ENCODE results near the gene PAX7.

The PAX7 gene

GRCh38 chr1:18700530-18700929 lies 69.9 kb downstream of the PAX7 start:
- H3K36me3 ChIP-seq = no peaks in the 10 kb centered on the region
- no peaks in the 10 kb centered on the region for H3K9me3 ChIP-seq
- no peak overlapping the region for H3K27ac ChIP-seq
- no peak for TF ChIP-seq CTCF (IDR thresholded peaks at IDR 0.05)
- no peak overlapping the region for H3K4me3 ChIP-seq (ENCODE audit: low read depth in 1 of 2, low read length in 1 of 2)
- peaks cover 79% of the 10 kb centered on the region for H3K27me3 ChIP-seq
- H3K4me1 ChIP-seq (ENCODE audit: control insufficient read depth in 1 of 2, insufficient read depth in 1 of 2, low read depth in 1 of 2, low read length in 1 of 2) = no peaks in the 10 kb centered on the region

GRCh38 chr1:18701183-18701582 lies 70.5 kb downstream of the PAX7 start:
- Histone ChIP-seq H3K4me3 (ENCODE audit: low read depth in 1 of 2, low read length in 1 of 2) (no peak overlapping the region), H3K36me3 (no peaks in the 10 kb centered on the region), H3K4me1 (ENCODE audit: control insufficient read depth in 1 of 2, insufficient read depth in 1 of 2, low read depth in 1 of 2, low read length in 1 of 2) (no peaks in the 10 kb centered on the region), H3K27me3 (peaks cover 82% of the 10 kb centered on the region), H3K27ac (no peak overlapping the region), H3K9me3 (no peaks in the 10 kb centered on the region)
- TF ChIP-seq CTCF (IDR thresholded peaks at IDR 0.05) = no peak

GRCh38 chr1:18703041-18703621 lies 72.5 kb downstream of the PAX7 start:
- H3K4me3 ChIP-seq (ENCODE audit: low read depth in 1 of 2, low read length in 1 of 2) = no peak overlapping the region
- no peak for TF ChIP-seq CTCF (IDR thresholded peaks at IDR 0.05)
- no peaks in the 10 kb centered on the region for H3K4me1 ChIP-seq (ENCODE audit: control insufficient read depth in 1 of 2, insufficient read depth in 1 of 2, low read depth in 1 of 2, low read length in 1 of 2)
- no peaks in the 10 kb centered on the region for H3K9me3 ChIP-seq
- peaks cover 70% of the 10 kb centered on the region for H3K27me3 ChIP-seq
- no peak overlapping the region for H3K27ac ChIP-seq
- no peaks in the 10 kb centered on the region for H3K36me3 ChIP-seq

GRCh38 chr1:18705811-18706210 lies 75.2 kb downstream of the PAX7 start:
- Histone ChIP-seq H3K27ac (no peak overlapping the region), H3K36me3 (no peaks in the 10 kb centered on the region), H3K27me3 (peaks cover 68% of the 10 kb centered on the region), H3K9me3 (no peaks in the 10 kb centered on the region), H3K4me3 (ENCODE audit: low read depth in 1 of 2, low read length in 1 of 2) (no peak overlapping the region), H3K4me1 (ENCODE audit: control insufficient read depth in 1 of 2, insufficient read depth in 1 of 2, low read depth in 1 of 2, low read length in 1 of 2) (no peaks in the 10 kb centered on the region)
- TF ChIP-seq CTCF (IDR thresholded peaks at IDR 0.05) = no peak

GRCh38 chr1:18707696-18708257 lies 77.1 kb downstream of the PAX7 start:
- H3K4me1 ChIP-seq (ENCODE audit: control insufficient read depth in 1 of 2, insufficient read depth in 1 of 2, low read depth in 1 of 2, low read length in 1 of 2) = no peaks in the 10 kb centered on the region
- H3K4me3 ChIP-seq (ENCODE audit: low read depth in 1 of 2, low read length in 1 of 2) = no peak overlapping the region
- H3K27ac ChIP-seq = no peak overlapping the region
- peaks cover 70% of the 10 kb centered on the region for H3K27me3 ChIP-seq
- H3K9me3 ChIP-seq = no peaks in the 10 kb centered on the region
- no peaks in the 10 kb centered on the region for H3K36me3 ChIP-seq
- no peak for TF ChIP-seq CTCF (IDR thresholded peaks at IDR 0.05)
